Panc1 (cell line): ENCODE data around the gene GPHN. TPM values are rescaled to one million over a fixed set of nuclear protein-coding genes. Genes with fewer than 3 reads are reported as not detected.

Experiments used
- ATAC-seq: fragments of 200-7000 bp; cut with Tn5 transposase; 2 replicates; pipeline ENCODE4 v1.9.1; 2020; ENCODE audit warnings: mild to moderate bottlenecking, moderate library complexity
- BruUV-seq: library from RNA; stranded (reverse); fragments of 400-500 nt; replicated peaks from 2 replicates; lab custom pipeline; 2021; lab: Mats Ljungman, UMichigan
- CTCF ChIA-PET: fragments of 300-600 bp; sonication (Branson Sonifier 250); formaldehyde crosslinking; loops from one replicate; lab custom pipeline; 2022; ENCODE audit warnings: antibody characterized with exemption; lab: Charles Lee
- POLR2A ChIA-PET: fragments of 300-600 bp; sonication (Branson Sonifier 250); formaldehyde crosslinking; loops from one replicate; lab custom pipeline; 2022; ENCODE audit warnings: antibody characterized with exemption; lab: Charles Lee
- DNase-seq: peaks from one replicate; pipeline ENCODE4 v3.0.0-alpha.2; 2010; ENCODE audit warnings: low read depth, low spot score
- H3K27ac ChIP-seq: 2 replicates; pipeline ENCODE4 v1.5.1; 2011; ENCODE audit warnings: mild to moderate bottlenecking, low read length, inconsistent platforms
- H3K27me3 ChIP-seq: fragments of 200-500 bp; sonication (Bioruptor generic); 2 replicates; pipeline ENCODE4 v1.6.0; 2014; ENCODE audit warnings: low read length, inconsistent platforms; ENCODE audit not compliant: control insufficient read depth, insufficient read depth
- H3K36me3 ChIP-seq: fragments of 200-500 bp; sonication (Bioruptor generic); 2 replicates; pipeline ENCODE4 v1.5.1; 2014; ENCODE audit warnings: inconsistent platforms, mild to moderate bottlenecking, low read length, moderate library complexity; ENCODE audit not compliant: control insufficient read depth, insufficient read depth
- H3K4me1 ChIP-seq: 2 replicates; pipeline ENCODE4 v1.5.1; 2011; ENCODE audit warnings: inconsistent platforms, mild to moderate bottlenecking, low read length, moderate library complexity; ENCODE audit not compliant: control insufficient read depth, insufficient read depth
- H3K4me3 ChIP-seq, 2 experiments: 2 replicates each; pipeline ENCODE4 v1.5.1; 2011 to 2012; ENCODE audit warnings: low read depth in 2 of 2, low read length in 2 of 2, mild to moderate bottlenecking in 2 of 2, inconsistent platforms in 1 of 2, moderate library complexity in 1 of 2
- H3K9me3 ChIP-seq: fragments of 200-500 bp; sonication (Bioruptor generic); 2 replicates; pipeline ENCODE4 v1.5.1; 2014; ENCODE audit warnings: low read depth, mild to moderate bottlenecking, inconsistent platforms, low read length, moderate library complexity; ENCODE audit not compliant: control insufficient read depth, insufficient read depth
- CTCF ChIP-seq: fragments of 450-650 bp; IDR thresholded peaks from 2 replicates; pipeline ENCODE4 v1.5.1; 2017; ENCODE audit warnings: mild to moderate bottlenecking
- POLR2AphosphoS5 ChIP-seq: IDR thresholded peaks from 2 replicates; pipeline ENCODE4 v1.6.1; 2012; ENCODE audit warnings: mild to moderate bottlenecking, low read depth, low read length, moderate library complexity
- REST ChIP-seq, 2 experiments: IDR thresholded peaks; 2 replicates each; pipeline ENCODE4 v1.6.1; 2011 to 2012; ENCODE audit warnings: low read depth in 2 of 2, control low read depth in 1 of 2, low read length in 1 of 2, mild to moderate bottlenecking in 1 of 2, moderate library complexity in 1 of 2; ENCODE audit not compliant: insufficient read depth in 1 of 2
- SIN3A ChIP-seq: IDR thresholded peaks from 2 replicates; pipeline ENCODE4 v1.6.1; 2012; ENCODE audit warnings: low read depth, mild to moderate bottlenecking, low read length, moderate library complexity, borderline replicate concordance; ENCODE audit not compliant: insufficient read depth
- TCF7L2 ChIP-seq: IDR thresholded peaks from 2 replicates; pipeline ENCODE4 v1.6.1; 2011; ENCODE audit warnings: mild to moderate bottlenecking, low read depth, low read length, inconsistent platforms
- in situ Hi-C: cut with HindIII; loops from 2 replicates; pipeline ENCODE4 v1.10.0; 2016; ENCODE audit warnings: low sequenced_read_pairs, low pct_unique_long_range_greater_than_20kb
- intact Hi-C: fragments of 100-400 bp; cut with micrococcal nuclease; formaldehyde crosslinking; loops from one replicate; pipeline ENCODE4 v1.10.0; 2022; ENCODE audit not compliant: unreplicated experiment
- total RNA-seq: library from RNA; stranded (reverse); gene quantifications from one replicate; pipeline ENCODE4 v1.2.1, GENCODE V29; 2021; ENCODE audit not compliant: unreplicated experiment

GPHN gene
- total RNA-seq, 1 experiment from 2014 or later, result 26.6 TPM

GRCh38 chr14:66657780-66658179 is 149.8 kb downstream of the GPHN start:
- POLR2A ChIA-PET, result no interaction called here
- DNase-seq (no peak), ATAC-seq (no peak)
- in situ Hi-C loops (no loop called here), intact Hi-C loops (no loop called here)
- H3K27me3 ChIP-seq, result no peaks in the 10 kb centered on the region
- no TSS peak for BruUV-seq
- TF ChIP-seq SIN3A, result no peak
- no peak for TF ChIP-seq REST (IDR thresholded peaks at IDR 0.05; ENCODE audit: insufficient read depth in 1 of 2, low read depth in 2 of 2, low read length in 1 of 2)
- TF ChIP-seq POLR2AphosphoS5, result no peak
- no peak for TF ChIP-seq CTCF
- TF ChIP-seq TCF7L2, result no peak
- no peaks in the 10 kb centered on the region for H3K36me3 ChIP-seq
- H3K4me3 ChIP-seq, result no peak overlapping the region
- CTCF ChIA-PET, result no interaction called here
- no peak overlapping the region for H3K27ac ChIP-seq
- no peaks in the 10 kb centered on the region for H3K4me1 ChIP-seq
- H3K9me3 ChIP-seq, result peaks cover 10% of the 10 kb centered on the region; the same call in 1 of the 2 replicates

DNA sequence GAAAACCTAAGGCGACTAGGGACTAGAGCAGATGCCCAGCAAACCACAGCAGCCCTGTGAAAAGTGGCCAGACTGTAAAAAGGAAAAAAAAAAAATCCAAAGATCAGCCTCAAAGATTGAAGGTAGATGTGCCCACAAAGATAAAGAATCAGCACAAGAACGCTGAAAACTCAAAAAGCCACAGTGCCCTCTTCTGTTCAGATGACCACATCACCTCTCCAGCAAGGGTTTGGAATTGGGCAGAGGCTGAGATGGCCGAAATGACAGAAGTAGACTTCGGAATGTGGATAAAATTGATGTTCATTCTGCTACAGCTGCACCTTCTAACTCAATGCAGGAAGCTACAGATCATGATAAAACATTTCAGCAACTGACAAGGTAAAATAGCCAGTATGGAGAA is 154.4 kb downstream of the GPHN start:
- H3K27ac ChIP-seq, result no peak overlapping the region
- POLR2A ChIA-PET, result no interaction called here
- no peak for TF ChIP-seq TCF7L2
- peak; percentile 40 for TF ChIP-seq CTCF
- ATAC-seq (no peak), DNase-seq (no peak)
- CTCF ChIA-PET, result interaction anchor here (0.7 kb wide), 1 partner anchor 155 kb away, joined by 3 read pairs; the partner anchor contains the start of gene GPHN
- no peaks in the 10 kb centered on the region; the same call in 1 of the 2 replicates for H3K9me3 ChIP-seq
- no peaks in the 10 kb centered on the region for H3K36me3 ChIP-seq
- in situ Hi-C loops, result no loop called here
- no peak overlapping the region for H3K4me3 ChIP-seq
- BruUV-seq, result no TSS peak
- no peaks in the 10 kb centered on the region for H3K27me3 ChIP-seq
- no peaks in the 10 kb centered on the region for H3K4me1 ChIP-seq
- intact Hi-C loops, result no loop called here
